Measurements from ENCODE around the gene ZDHHC12.
"Not testable (repeated sequence)": the region's sequence is repeated elsewhere in the genome, so short reads cannot be mapped to it uniquely, and the experiment has no call there.

GRCh38 chr9:128693738-128694137 lies 30.2 kb downstream of the ZDHHC12 start:
- TF ChIP-seq CTCF (IDR thresholded peaks at IDR 0.05); REST (IDR thresholded peaks at IDR 0.05; ENCODE audit: insufficient read depth in 1 of 2, low read depth in 2 of 2, low read length in 1 of 2): not testable (repeated sequence)
